Measurements from ENCODE around the gene TRAF1.
"Not testable (repeated sequence)": the region's sequence is repeated elsewhere in the genome, so short reads cannot be mapped to it uniquely, and the experiment has no call there.

The TRAF1 gene

GRCh38 chr9:120926397-120926928 is at the start of gene TRAF1:
Gene TRAF1 (minus strand): TSS chr9:120926796. CDS start chr9:120926075, 721 bp downstream.
- DNase-seq (ENCODE audit: low read depth): no peak
- no peak within 1 kb of the TSS for H3K4me3 ChIP-seq (ENCODE audit: low read length)
- peaks cover 25% of the 10 kb centered on the region for H3K4me1 ChIP-seq (ENCODE audit: control insufficient read depth, insufficient read depth, low read length)
- peak within 1 kb of the TSS; percentile 26 for H3K9ac ChIP-seq (ENCODE audit: low read length)
- no peaks in the 10 kb centered on the region for H3K9me3 ChIP-seq (ENCODE audit: control insufficient read depth, low read length)
- H3K27me3 ChIP-seq (replicated peaks; ENCODE audit: control insufficient read depth, insufficient read depth, low read length): no peaks in the 10 kb centered on the region
- H3K36me3 ChIP-seq (ENCODE audit: control insufficient read depth, insufficient read depth, low read length, severe bottlenecking): no peaks in the 10 kb centered on the region

DNA sequence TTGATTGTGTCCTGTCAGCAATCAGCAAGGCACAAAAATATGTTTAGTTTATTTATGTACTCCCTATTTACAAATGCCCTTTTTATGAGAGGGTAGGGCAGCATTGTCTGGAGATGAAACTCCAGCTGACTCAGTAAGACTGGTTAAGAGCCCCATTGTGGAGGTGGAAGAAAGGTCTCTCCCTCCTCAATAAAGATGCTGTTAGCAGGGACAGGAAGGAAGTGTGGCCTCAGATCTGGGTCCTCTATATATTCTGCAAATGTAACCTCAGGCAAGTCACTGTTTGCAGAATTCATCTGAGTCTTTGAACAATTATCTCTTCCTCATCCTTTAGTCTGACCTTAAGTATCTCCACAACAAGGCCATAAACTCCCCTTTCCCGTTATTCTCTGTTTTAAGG is 48.3 kb upstream of the TRAF1 start:
- Histone ChIP-seq H3K4me1 (ENCODE audit: control insufficient read depth, insufficient read depth, low read length) (no peaks in the 10 kb centered on the region), H3K9me3 (ENCODE audit: control insufficient read depth, low read length) (no peaks in the 10 kb centered on the region), H3K9ac (ENCODE audit: low read length) (no peak overlapping the region), H3K36me3 (ENCODE audit: control insufficient read depth, insufficient read depth, low read length, severe bottlenecking) (no peaks in the 10 kb centered on the region), H3K27me3 (replicated peaks; ENCODE audit: control insufficient read depth, insufficient read depth, low read length) (no peaks in the 10 kb centered on the region), H3K4me3 (ENCODE audit: low read length) (no peak overlapping the region)
- no peak for DNase-seq (ENCODE audit: low read depth)

DNA sequence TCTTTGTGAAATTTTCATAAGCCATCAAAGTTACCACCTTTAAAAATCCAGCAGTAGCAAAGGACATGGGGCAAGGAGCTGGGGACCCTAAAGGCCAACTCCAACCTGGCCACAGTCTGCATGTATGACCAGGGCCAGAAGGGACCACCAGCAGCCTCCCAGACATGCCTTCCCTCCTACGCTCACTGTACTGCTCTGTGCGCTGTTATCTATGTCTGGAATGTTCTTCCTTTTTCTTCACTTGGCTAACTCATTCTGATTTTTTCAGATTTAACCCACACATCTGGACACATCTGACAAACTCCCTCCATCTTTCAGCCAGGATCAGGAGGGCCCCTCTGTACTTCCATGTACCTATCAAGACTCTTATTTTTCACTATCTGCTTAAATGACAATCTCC is 47.6 kb upstream of the TRAF1 start:
- no peak overlapping the region for H3K9ac ChIP-seq (ENCODE audit: low read length)

DNA sequence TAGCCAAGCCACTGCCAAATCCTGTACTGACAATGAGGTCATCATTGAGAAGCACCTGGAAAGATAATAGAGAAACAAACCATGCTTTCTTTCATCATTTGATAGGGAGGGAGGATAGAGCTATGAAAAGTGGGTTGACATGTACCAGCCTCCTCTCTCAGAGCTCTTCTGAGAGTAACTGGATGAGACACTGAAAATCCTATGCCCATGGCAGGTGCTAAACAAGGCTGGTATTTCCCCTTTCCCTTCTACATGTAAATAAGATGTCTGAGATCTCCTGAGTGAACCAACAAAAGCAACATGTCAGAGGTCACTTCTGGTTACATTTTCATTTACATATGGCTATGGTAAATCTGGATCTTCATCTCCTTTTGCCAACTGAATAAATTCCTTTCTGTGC is 45.3 kb upstream of the TRAF1 start:
- no peak for DNase-seq (ENCODE audit: low read depth)
- no peaks in the 10 kb centered on the region for H3K4me1 ChIP-seq (ENCODE audit: control insufficient read depth, insufficient read depth, low read length)
- H3K9ac ChIP-seq (ENCODE audit: low read length): no peak overlapping the region
- no peaks in the 10 kb centered on the region for H3K36me3 ChIP-seq (ENCODE audit: control insufficient read depth, insufficient read depth, low read length, severe bottlenecking)
- no peak overlapping the region for H3K4me3 ChIP-seq (ENCODE audit: low read length)
- H3K27me3 ChIP-seq (replicated peaks; ENCODE audit: control insufficient read depth, insufficient read depth, low read length): no peaks in the 10 kb centered on the region
- H3K9me3 ChIP-seq (ENCODE audit: control insufficient read depth, low read length): no peaks in the 10 kb centered on the region

More for the DNA sequence above, 47.6 kb upstream of the TRAF1 start:
- no peak for DNase-seq (ENCODE audit: low read depth)
- H3K4me3 ChIP-seq (ENCODE audit: low read length): no peak overlapping the region
- no peaks in the 10 kb centered on the region for H3K36me3 ChIP-seq (ENCODE audit: control insufficient read depth, insufficient read depth, low read length, severe bottlenecking)
- H3K4me1 ChIP-seq (ENCODE audit: control insufficient read depth, insufficient read depth, low read length): no peaks in the 10 kb centered on the region
- no peaks in the 10 kb centered on the region for H3K27me3 ChIP-seq (replicated peaks; ENCODE audit: control insufficient read depth, insufficient read depth, low read length)
- H3K9me3 ChIP-seq (ENCODE audit: control insufficient read depth, low read length): no peaks in the 10 kb centered on the region

DNA sequence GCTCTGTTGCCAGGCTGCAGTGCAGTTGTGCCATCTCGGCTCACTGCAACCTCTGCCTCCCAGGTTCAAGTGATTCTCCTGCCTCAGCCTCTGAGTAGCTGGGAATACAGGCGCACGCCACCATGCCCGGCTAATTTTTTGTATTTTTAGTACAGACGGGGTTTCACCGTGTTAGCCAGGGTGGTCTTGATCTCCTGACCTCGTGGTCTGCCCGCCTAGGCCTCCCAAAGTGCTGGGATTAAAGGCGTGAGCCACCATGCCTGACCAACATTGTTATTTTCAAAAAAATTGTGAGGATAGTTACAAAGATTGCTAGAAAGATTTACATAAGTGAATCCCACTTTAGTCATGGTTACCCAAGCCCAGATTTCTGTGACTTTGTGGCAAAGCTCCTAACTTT is 44.9 kb upstream of the TRAF1 start:
- DNase-seq (ENCODE audit: low read depth); H3K9ac ChIP-seq (ENCODE audit: low read length); H3K36me3 ChIP-seq (ENCODE audit: control insufficient read depth, insufficient read depth, low read length, severe bottlenecking); H3K4me1 ChIP-seq (ENCODE audit: control insufficient read depth, insufficient read depth, low read length); H3K27me3 ChIP-seq (replicated peaks; ENCODE audit: control insufficient read depth, insufficient read depth, low read length); H3K4me3 ChIP-seq (ENCODE audit: low read length); H3K9me3 ChIP-seq (ENCODE audit: control insufficient read depth, low read length): not testable (repeated sequence)

GRCh38 chr9:120970244-120970643 is 43.6 kb upstream of the TRAF1 start:
- peak; percentile 50 for DNase-seq (ENCODE audit: low read depth)
- Histone ChIP-seq H3K4me3 (ENCODE audit: low read length) (no peak overlapping the region), H3K9ac (ENCODE audit: low read length) (no peak overlapping the region), H3K4me1 (ENCODE audit: control insufficient read depth, insufficient read depth, low read length) (peaks cover 14% of the 10 kb centered on the region), H3K27me3 (replicated peaks; ENCODE audit: control insufficient read depth, insufficient read depth, low read length) (no peaks in the 10 kb centered on the region), H3K9me3 (ENCODE audit: control insufficient read depth, low read length) (no peaks in the 10 kb centered on the region), H3K36me3 (ENCODE audit: control insufficient read depth, insufficient read depth, low read length, severe bottlenecking) (no peaks in the 10 kb centered on the region)

DNA sequence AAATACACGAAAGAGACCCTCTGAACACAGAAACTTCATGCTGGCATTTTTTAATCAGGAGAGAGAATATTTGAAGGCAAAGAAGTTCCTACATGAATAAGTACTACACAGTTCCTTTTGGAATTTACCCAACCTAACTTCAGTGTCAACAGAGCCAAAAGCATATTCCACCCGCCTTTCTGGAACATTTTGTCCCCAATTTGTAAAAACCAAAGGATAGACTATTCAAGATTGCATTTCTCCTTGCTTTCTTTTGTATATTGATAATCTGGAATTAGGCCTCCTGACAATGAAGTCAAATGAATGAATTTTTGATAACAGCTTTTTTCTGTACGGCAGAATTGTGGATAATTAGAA is 39.4 kb upstream of the TRAF1 start:
- Histone ChIP-seq H3K4me3 (ENCODE audit: low read length) (peak overlapping the region; percentile 53), H3K27me3 (replicated peaks; ENCODE audit: control insufficient read depth, insufficient read depth, low read length) (no peaks in the 10 kb centered on the region), H3K36me3 (ENCODE audit: control insufficient read depth, insufficient read depth, low read length, severe bottlenecking) (no peaks in the 10 kb centered on the region), H3K4me1 (ENCODE audit: control insufficient read depth, insufficient read depth, low read length) (peaks cover 14% of the 10 kb centered on the region), H3K9me3 (ENCODE audit: control insufficient read depth, low read length) (no peaks in the 10 kb centered on the region), H3K9ac (ENCODE audit: low read length) (peak overlapping the region; percentile 56)
- peak; percentile 40 for DNase-seq (ENCODE audit: low read depth)

GRCh38 chr9:120965344-120966012 is 38.9 kb upstream of the TRAF1 start:
- peak; percentile 43 for DNase-seq (ENCODE audit: low read depth)
- Histone ChIP-seq H3K36me3 (ENCODE audit: control insufficient read depth, insufficient read depth, low read length, severe bottlenecking) (no peaks in the 10 kb centered on the region), H3K4me1 (ENCODE audit: control insufficient read depth, insufficient read depth, low read length) (peaks cover 14% of the 10 kb centered on the region), H3K9ac (ENCODE audit: low read length) (peak overlapping the region; percentile 56), H3K4me3 (ENCODE audit: low read length) (peak overlapping the region; percentile 53), H3K9me3 (ENCODE audit: control insufficient read depth, low read length) (no peaks in the 10 kb centered on the region), H3K27me3 (replicated peaks; ENCODE audit: control insufficient read depth, insufficient read depth, low read length) (no peaks in the 10 kb centered on the region)

- no peaks in the 10 kb centered on the region for H3K36me3 ChIP-seq (ENCODE audit: control insufficient read depth, insufficient read depth, low read length, severe bottlenecking)
- H3K9ac ChIP-seq (ENCODE audit: low read length): no peak overlapping the region
- no peaks in the 10 kb centered on the region for H3K9me3 ChIP-seq (ENCODE audit: control insufficient read depth, low read length)
- H3K4me1 ChIP-seq (ENCODE audit: control insufficient read depth, insufficient read depth, low read length): peaks cover 14% of the 10 kb centered on the region
- no peaks in the 10 kb centered on the region for H3K27me3 ChIP-seq (replicated peaks; ENCODE audit: control insufficient read depth, insufficient read depth, low read length)
- DNase-seq (ENCODE audit: low read depth): no peak
- no peak overlapping the region for H3K4me3 ChIP-seq (ENCODE audit: low read length)
Observed at GRCh38 chr9:120961936-120962335, 35.3 kb upstream of the TRAF1 start.

DNA sequence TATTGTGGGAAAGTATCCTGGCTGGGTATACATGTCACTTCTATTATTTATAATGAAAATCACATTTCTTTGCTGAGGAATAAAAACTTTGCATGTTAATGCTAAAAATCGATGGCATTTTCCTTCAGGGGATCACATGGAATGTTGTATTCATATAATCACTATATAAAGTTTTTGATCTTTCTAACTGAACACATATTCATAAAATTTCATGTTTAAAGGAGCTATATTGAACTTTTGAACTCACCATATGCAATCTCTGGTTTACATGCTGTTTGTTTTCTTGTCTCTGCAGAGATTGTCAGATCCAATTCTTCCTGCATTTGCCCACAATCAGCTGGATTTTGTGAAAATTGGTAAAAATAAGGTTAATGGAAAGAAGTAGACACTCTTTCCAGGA is 33.4 kb upstream of the TRAF1 start:
- DNase-seq (ENCODE audit: low read depth): peak; percentile 44
- no peaks in the 10 kb centered on the region for H3K9me3 ChIP-seq (ENCODE audit: control insufficient read depth, low read length)
- no peaks in the 10 kb centered on the region for H3K36me3 ChIP-seq (ENCODE audit: control insufficient read depth, insufficient read depth, low read length, severe bottlenecking)
- no peak overlapping the region for H3K9ac ChIP-seq (ENCODE audit: low read length)
- H3K4me1 ChIP-seq (ENCODE audit: control insufficient read depth, insufficient read depth, low read length): no peaks in the 10 kb centered on the region
- H3K4me3 ChIP-seq (ENCODE audit: low read length): no peak overlapping the region
- no peaks in the 10 kb centered on the region for H3K27me3 ChIP-seq (replicated peaks; ENCODE audit: control insufficient read depth, insufficient read depth, low read length)

- Histone ChIP-seq H3K4me1 (ENCODE audit: control insufficient read depth, insufficient read depth, low read length) (no peaks in the 10 kb centered on the region), H3K27me3 (replicated peaks; ENCODE audit: control insufficient read depth, insufficient read depth, low read length) (no peaks in the 10 kb centered on the region), H3K9me3 (ENCODE audit: control insufficient read depth, low read length) (no peaks in the 10 kb centered on the region), H3K4me3 (ENCODE audit: low read length) (no peak overlapping the region), H3K36me3 (ENCODE audit: control insufficient read depth, insufficient read depth, low read length, severe bottlenecking) (no peaks in the 10 kb centered on the region), H3K9ac (ENCODE audit: low read length) (no peak overlapping the region)
- DNase-seq (ENCODE audit: low read depth): no peak
Observed at GRCh38 chr9:120956862-120957261, 30.3 kb upstream of the TRAF1 start.

Measured in adipocyte (in vitro differentiated cells).